Hepatocyte (in vitro differentiated cells): Measurements from ENCODE around the gene OR2T2.
"Not testable (repeated sequence)": the region's sequence is repeated elsewhere in the genome, so short reads cannot be mapped to it uniquely, and the experiment has no call there.

Experiments
- CTCF ChIP-seq: fragments of 200-600 bp; sonication (generic); IDR thresholded peaks from 2 replicates; pipeline ENCODE4 v1.5.1; 2016; ENCODE audit warnings: antibody characterized with exemption, mild to moderate bottlenecking; ENCODE audit not compliant: poor library complexity
- EZH2 ChIP-seq: fragments of 200-600 bp; sonication (generic); IDR thresholded peaks from 2 replicates; pipeline ENCODE4 v1.6.1; 2016; ENCODE audit warnings: antibody characterized with exemption, mild to moderate bottlenecking, borderline replicate concordance
- EZH2phosphoT487 ChIP-seq: fragments of 200-600 bp; sonication (generic); IDR thresholded peaks from one replicate; pipeline ENCODE4 v1.6.1; 2018; ENCODE audit warnings: antibody characterized with exemption, mild to moderate bottlenecking, low read depth, moderate library complexity; ENCODE audit not compliant: unreplicated experiment, severe bottlenecking

- TF ChIP-seq CTCF, EZH2, EZH2phosphoT487: not testable (repeated sequence)
These were observed 5.2 kb downstream of the OR2T2 start for GRCh38 chr1:248450466-248451145.
